Transverse colon (tissue), 4 donors: ENCODE results near the gene SPAG8. TPM values are rescaled to one million over a fixed set of nuclear protein-coding genes. Genes with fewer than 3 reads are reported as not detected.

Source experiments
- DNase-seq: peaks from one replicate; pipeline ENCODE4 v3.0.0-alpha.2; 2019
- H3K27ac ChIP-seq, 4 donors: fragments of 200-600 bp; sonication (generic); 2 replicates each; pipeline ENCODE4 v1.5.1; 2016 to 2018; ENCODE audit warnings: inconsistent platforms in 4 of 4
- H3K27me3 ChIP-seq: fragments of 200-600 bp; sonication (generic); 2 replicates; pipeline ENCODE4 v1.5.1; 2017; ENCODE audit warnings: inconsistent platforms
- H3K36me3 ChIP-seq, 4 donors: fragments of 200-600 bp; sonication (generic); 2 replicates each; pipeline ENCODE4 v1.5.1; 2017 to 2019; ENCODE audit warnings: inconsistent platforms in 4 of 4
- H3K4me1 ChIP-seq, 4 donors: fragments of 200-600 bp; sonication (generic); 2 replicates each; pipeline ENCODE4 v1.5.1; 2017 to 2020; ENCODE audit warnings: inconsistent platforms in 4 of 4
- H3K4me3 ChIP-seq, 4 donors: fragments of 200-600 bp; sonication (generic); 1 replicate in 1 of 4; 2 replicates in 3 of 4; pipeline versions ENCODE4 v1.5.1 to v1.6.1; 2017 to 2019; ENCODE audit warnings: inconsistent platforms in 4 of 4
- H3K9me3 ChIP-seq, 2 donors: fragments of 200-600 bp; sonication (generic); 2 replicates each; pipeline ENCODE4 v1.5.1; 2017 to 2019; ENCODE audit warnings: inconsistent platforms in 2 of 2
- EP300 ChIP-seq: sonication (generic); formaldehyde crosslinking; IDR thresholded peaks from one replicate; pipeline ENCODE4 v1.6.1; 2017; ENCODE audit warnings: antibody characterized with exemption, low read depth
- POLR2A ChIP-seq: fragments of 450-650 bp; IDR thresholded peaks from one replicate; pipeline ENCODE4 v1.6.1; 2016; ENCODE audit warnings: antibody characterized with exemption, mild to moderate bottlenecking, moderate library complexity
- POLR2AphosphoS5 ChIP-seq, 3 donors: sonication (generic); formaldehyde crosslinking; IDR thresholded peaks; one replicate each; pipeline ENCODE4 v1.6.1; 2016; ENCODE audit warnings: antibody characterized with exemption in 3 of 3
- WGBS, 2 donors: methylation state at CpG; one replicate each; pipeline ENCODE4 v1.1.5; 2018; ENCODE audit warnings: low coverage in 1 of 2; 5-methylcytosine and 5-hydroxymethylcytosine counted together
- in situ Hi-C, 4 donors: fragments of 200-750 bp; cut with MboI; loops; one replicate each; pipeline versions ENCODE4 v1.15.0 to v1.15.1; 2017; ENCODE audit warnings: low sequenced_read_pairs in 3 of 4, low pct_ligation_motif_present in 1 of 4, low pct_unique_long_range_greater_than_20kb in 1 of 4
- intact Hi-C: fragments of 100-400 bp; cut with DNase I; formaldehyde crosslinking; loops from one replicate; pipeline ENCODE4 v1.15.1; 2023; ENCODE audit warnings: low total_unique reads
- total RNA-seq, 4 donors: library from RNA; depleted of rRNA; stranded (reverse); fragments of >200 nt; gene quantifications; one replicate each; pipeline ENCODE4 v1.1.0, GENCODE V29; 2016
- TF ChIP-seq, protein P1 (sequence below), 5 experiments: fragments of 200-600 bp in 3 of 5; fragments of 450-650 bp in 2 of 5; sonication (generic) in 3 of 5; IDR thresholded peaks; 1 replicate in 2 of 5; 2 replicates in 3 of 5; pipeline ENCODE4 v1.5.1; 2016 to 2017; ENCODE audit warnings: antibody characterized with exemption in 5 of 5, inconsistent platforms in 3 of 5, mild to moderate bottlenecking in 2 of 5, moderate library complexity in 1 of 5

Gene SPAG8
- total RNA-seq, 4 donors from 2014 or later = 0.41 to 3.0 (median 1.9) TPM; not detected in 1

- in situ Hi-C loops (loop anchor here in 1 of 4 donors (10.0 kb wide), 1 partner anchor 80 kb away; the partner anchor contains the start of genes CREB3 and TLN1), intact Hi-C loops (no loop called here)
- Histone ChIP-seq H3K27me3 (no peaks in the 10 kb centered on the region), H3K4me1 (peaks cover 21 to 38% (median 30%) of the 10 kb centered on the region in 4 donors), H3K36me3 (no peaks in the 10 kb centered on the region), H3K4me3 (peak within 1 kb of the TSS; percentile 74 to 100 (median 90)), H3K27ac (peak within 1 kb of the TSS; percentile 100), H3K9me3 (no peaks in the 10 kb centered on the region)
- WGBS, 2 donors = 0% methylated on average over 47 of the region's 52 CpGs; no CpG with 5 or more reads in 1 of the 2 donors
- TF ChIP-seq POLR2A (peak; percentile 97), EP300 (no peak), POLR2AphosphoS5 (IDR thresholded peaks at IDR 0.05) (peak; percentile 93 to 98 (median 98))
- TF ChIP-seq, protein P1, sequence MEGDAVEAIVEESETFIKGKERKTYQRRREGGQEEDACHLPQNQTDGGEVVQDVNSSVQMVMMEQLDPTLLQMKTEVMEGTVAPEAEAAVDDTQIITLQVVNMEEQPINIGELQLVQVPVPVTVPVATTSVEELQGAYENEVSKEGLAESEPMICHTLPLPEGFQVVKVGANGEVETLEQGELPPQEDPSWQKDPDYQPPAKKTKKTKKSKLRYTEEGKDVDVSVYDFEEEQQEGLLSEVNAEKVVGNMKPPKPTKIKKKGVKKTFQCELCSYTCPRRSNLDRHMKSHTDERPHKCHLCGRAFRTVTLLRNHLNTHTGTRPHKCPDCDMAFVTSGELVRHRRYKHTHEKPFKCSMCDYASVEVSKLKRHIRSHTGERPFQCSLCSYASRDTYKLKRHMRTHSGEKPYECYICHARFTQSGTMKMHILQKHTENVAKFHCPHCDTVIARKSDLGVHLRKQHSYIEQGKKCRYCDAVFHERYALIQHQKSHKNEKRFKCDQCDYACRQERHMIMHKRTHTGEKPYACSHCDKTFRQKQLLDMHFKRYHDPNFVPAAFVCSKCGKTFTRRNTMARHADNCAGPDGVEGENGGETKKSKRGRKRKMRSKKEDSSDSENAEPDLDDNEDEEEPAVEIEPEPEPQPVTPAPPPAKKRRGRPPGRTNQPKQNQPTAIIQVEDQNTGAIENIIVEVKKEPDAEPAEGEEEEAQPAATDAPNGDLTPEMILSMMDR (IDR thresholded peaks at IDR 0.05) = peak in 1 of 5 experiments; percentile 16
- peak; percentile 99 for DNase-seq
Measured at GRCh38 chr9:35814841-35815543, 2.9 kb upstream of the SPAG8 start, which contains the start of gene HINT2. Gene HINT2, minus strand, starts transcription at chr9:35815042. Its CDS starts 63 bp downstream, at chr9:35814979.

- H3K4me3 ChIP-seq = peak overlapping the region; percentile 74 to 100 (median 90)
- WGBS, 2 donors = 5 to 16% methylated on average over 4 to 28 of the region's 29 CpGs
- no peaks in the 10 kb centered on the region for H3K27me3 ChIP-seq
- DNase-seq = peak; percentile 75
- TF ChIP-seq, protein P1 (IDR thresholded peaks at IDR 0.05) = peak; percentile 16 to 48 (median 29)
- TF ChIP-seq POLR2AphosphoS5 (IDR thresholded peaks at IDR 0.05) (peak; percentile 23 to 87 (median 42)), EP300 (no peak), POLR2A (no peak)
- H3K36me3 ChIP-seq = no peaks in the 10 kb centered on the region
- H3K9me3 ChIP-seq = no peaks in the 10 kb centered on the region
- in situ Hi-C loops = loop anchor here in 1 of 4 donors (10.0 kb wide), 1 partner anchor 79 kb away; the partner anchor contains the start of genes CREB3 and TLN1
- peak overlapping the region; percentile 100 for H3K27ac ChIP-seq
- intact Hi-C loops = no loop called here
- H3K4me1 ChIP-seq = peaks cover 21 to 38% (median 30%) of the 10 kb centered on the region in 4 donors
Measured at GRCh38 chr9:35814106-35814840, 2.2 kb upstream of the SPAG8 start.

- peak overlapping the region; percentile 100 for H3K27ac ChIP-seq
- no peaks in the 10 kb centered on the region for H3K36me3 ChIP-seq
- in situ Hi-C loops (loop anchor here in 1 of 4 donors (10.0 kb wide), 1 partner anchor 79 kb away; the partner anchor contains the start of genes CREB3 and TLN1), intact Hi-C loops (no loop called here)
- no peak for DNase-seq
- 58 to 66% methylated on average over 3 to 10 of the region's 10 CpGs for WGBS, 2 donors
- no peaks in the 10 kb centered on the region for H3K27me3 ChIP-seq
- no peak overlapping the region for H3K4me3 ChIP-seq
- TF ChIP-seq, protein P1 (IDR thresholded peaks at IDR 0.05) = peak in 1 of 5 experiments; percentile 36
- TF ChIP-seq POLR2A (no peak), EP300 (no peak), POLR2AphosphoS5 (IDR thresholded peaks at IDR 0.05) (no peak)
- no peaks in the 10 kb centered on the region for H3K9me3 ChIP-seq
- H3K4me1 ChIP-seq = peaks cover 21 to 38% (median 30%) of the 10 kb centered on the region in 4 donors
Measured at GRCh38 chr9:35813434-35814105, 1.5 kb upstream of the SPAG8 start.
